ENCODE results near the gene LRG1.

LRG1 gene

DNA sequence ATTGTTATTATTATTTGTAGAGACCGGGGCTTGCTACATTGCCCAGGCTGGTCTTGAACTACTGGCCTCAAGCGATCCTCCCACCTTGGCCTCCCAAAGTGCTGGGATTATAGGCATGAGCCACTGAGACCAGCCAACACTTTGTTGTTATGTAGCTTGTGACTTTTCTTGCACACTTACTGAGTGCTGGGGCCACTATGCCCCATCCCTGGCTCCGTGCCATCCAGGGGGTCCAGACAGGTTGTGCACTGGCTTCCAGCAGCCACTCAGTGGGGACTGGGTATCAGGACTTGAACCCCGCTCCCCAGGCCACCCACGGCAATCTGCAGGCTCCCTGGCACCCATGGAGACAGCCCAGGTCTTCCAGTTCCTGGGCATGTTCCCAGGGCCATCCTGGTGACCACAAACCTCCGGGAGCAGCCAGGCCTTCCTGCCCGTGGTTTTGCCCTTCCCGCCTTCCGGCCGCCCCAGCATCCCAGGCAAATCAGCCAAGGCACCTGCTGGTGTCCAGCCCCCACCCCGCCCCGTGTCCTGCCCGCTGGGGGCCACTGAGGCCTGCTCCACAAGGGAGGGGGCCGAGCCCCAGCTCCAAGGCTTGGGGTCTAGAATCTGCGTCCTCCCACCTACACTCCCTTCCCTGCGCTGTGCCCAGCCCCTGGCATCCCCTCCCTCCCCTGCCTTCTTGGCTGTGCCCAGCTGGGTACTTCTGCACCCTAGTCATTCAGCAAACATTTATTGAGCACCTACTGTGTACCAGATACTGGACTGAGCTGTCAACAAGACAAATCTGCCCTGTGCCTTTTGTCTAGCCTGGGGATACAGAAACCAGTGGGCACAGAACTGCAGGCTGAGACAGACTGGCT, 43.4 kb upstream of the LRG1 start (continued):
- no peak for TF ChIP-seq REST (tag by site-specific recombination; IDR thresholded peaks at IDR 0.05)
- peak; percentile 95 for TF ChIP-seq ZNF121 (tag by site-specific recombination; IDR thresholded peaks at IDR 0.05)
- TF ChIP-seq ZIC2 (tag by site-specific recombination; IDR thresholded peaks at IDR 0.05) = peak; percentile 91
- peak; percentile 79 for TF ChIP-seq ZNF664 (tag by site-specific recombination; IDR thresholded peaks at IDR 0.05)
- no peak for TF ChIP-seq ZNF138 (tag by site-specific recombination; IDR thresholded peaks at IDR 0.05; ENCODE audit: borderline replicate concordance)
- no peak for TF ChIP-seq ZNF184 (tag by site-specific recombination; IDR thresholded peaks at IDR 0.05)
- no peak for TF ChIP-seq ZNF530 (tag by site-specific recombination; IDR thresholded peaks at IDR 0.05; ENCODE audit: low read depth)
- TF ChIP-seq, protein P1, sequence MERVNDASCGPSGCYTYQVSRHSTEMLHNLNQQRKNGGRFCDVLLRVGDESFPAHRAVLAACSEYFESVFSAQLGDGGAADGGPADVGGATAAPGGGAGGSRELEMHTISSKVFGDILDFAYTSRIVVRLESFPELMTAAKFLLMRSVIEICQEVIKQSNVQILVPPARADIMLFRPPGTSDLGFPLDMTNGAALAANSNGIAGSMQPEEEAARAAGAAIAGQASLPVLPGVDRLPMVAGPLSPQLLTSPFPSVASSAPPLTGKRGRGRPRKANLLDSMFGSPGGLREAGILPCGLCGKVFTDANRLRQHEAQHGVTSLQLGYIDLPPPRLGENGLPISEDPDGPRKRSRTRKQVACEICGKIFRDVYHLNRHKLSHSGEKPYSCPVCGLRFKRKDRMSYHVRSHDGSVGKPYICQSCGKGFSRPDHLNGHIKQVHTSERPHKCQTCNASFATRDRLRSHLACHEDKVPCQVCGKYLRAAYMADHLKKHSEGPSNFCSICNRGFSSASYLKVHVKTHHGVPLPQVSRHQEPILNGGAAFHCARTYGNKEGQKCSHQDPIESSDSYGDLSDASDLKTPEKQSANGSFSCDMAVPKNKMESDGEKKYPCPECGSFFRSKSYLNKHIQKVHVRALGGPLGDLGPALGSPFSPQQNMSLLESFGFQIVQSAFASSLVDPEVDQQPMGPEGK (tag by site-specific recombination; IDR thresholded peaks at IDR 0.05) = peak; percentile 43
- TF ChIP-seq ZNF248 (tag by site-specific recombination; IDR thresholded peaks at IDR 0.05) = no peak
- peak; percentile 63 for TF ChIP-seq IKZF3 (tag by site-specific recombination; IDR thresholded peaks at IDR 0.05)
- TF ChIP-seq AEBP2 (tag by site-specific recombination; IDR thresholded peaks at IDR 0.05; ENCODE audit: borderline replicate concordance) = no peak

GRCh38 chr19:4581666-4582553, 42.1 kb upstream of the LRG1 start:
- ChIA-PET CTCF (no interaction called here), POLR2A (no interaction called here)
- Histone ChIP-seq H3K36me3 (ENCODE audit: control insufficient read depth in 2 of 2, insufficient read depth in 1 of 2, low read length in 2 of 2) (no peaks in the 10 kb centered on the region), H3K4me3 (ENCODE audit: low read depth, low read length) (peak overlapping the region; percentile 24), H3K9me3 (ENCODE audit: control insufficient read depth, insufficient read depth, low read depth, low read length) (no peaks in the 10 kb centered on the region), H3K27ac (ENCODE audit: extremely low read depth, low read depth, low read length) (no peak overlapping the region), H3K4me1 (ENCODE audit: control insufficient read depth, insufficient read depth, low read length) (no peaks in the 10 kb centered on the region; the same call in 1 of the 2 replicates)
- no peak for TF ChIP-seq BCL11A (tag by site-specific recombination; IDR thresholded peaks at IDR 0.05; ENCODE audit: low read depth)
- TF ChIP-seq ZNF202 (tag by site-specific recombination; IDR thresholded peaks at IDR 0.05; ENCODE audit: borderline replicate concordance) = no peak
- no peak for TF ChIP-seq KLF10 (tag by site-specific recombination; IDR thresholded peaks at IDR 0.05)
- no peak for TF ChIP-seq ZXDB (tag by site-specific recombination; IDR thresholded peaks at IDR 0.05)
- TF ChIP-seq ZNF138 (tag by site-specific recombination; IDR thresholded peaks at IDR 0.05; ENCODE audit: borderline replicate concordance) = no peak
- TF ChIP-seq ZNF704 (tag by site-specific recombination; IDR thresholded peaks at IDR 0.05) = no peak
- TF ChIP-seq MEIS1 (CRISPR knock-in tag; IDR thresholded peaks at IDR 0.05; ENCODE audit: borderline replicate concordance) = no peak
- no peak for TF ChIP-seq ZNF521 (tag by site-specific recombination; IDR thresholded peaks at IDR 0.05)
- TF ChIP-seq ZNF596 (tag by site-specific recombination; IDR thresholded peaks at IDR 0.05) = no peak
- no peak for TF ChIP-seq ZNF664 (tag by site-specific recombination; IDR thresholded peaks at IDR 0.05)
- TF ChIP-seq ZIC2 (tag by site-specific recombination; IDR thresholded peaks at IDR 0.05) = no peak
- TF ChIP-seq REST (tag by site-specific recombination; IDR thresholded peaks at IDR 0.05) = no peak
